CD4-positive, alpha-beta T cell (primary cell): ENCODE results near the gene ADAMTS17. TPM values are rescaled to one million over a fixed set of nuclear protein-coding genes. Genes with fewer than 3 reads are reported as not detected.

Experiments used
- ATAC-seq: fragments of 200-7000 bp; cut with Tn5 transposase; one replicate; pipeline ENCODE4 v1.10.0; 2022; ENCODE audit warnings: mild to moderate bottlenecking; ENCODE audit not compliant: poor library complexity
- CTCF ChIA-PET: fragments of 350-600 bp; sonication (Branson Sonifier 250); formaldehyde crosslinking; loops from one replicate; lab custom pipeline; 2021; ENCODE audit warnings: antibody characterized with exemption, inconsistent platforms; lab: Charles Lee
- POLR2A ChIA-PET: fragments of 350-600 bp; sonication (Branson Sonifier 250); formaldehyde crosslinking; loops from one replicate; lab custom pipeline; 2021; ENCODE audit warnings: antibody characterized with exemption, inconsistent platforms; lab: Charles Lee
- DNase-seq, 14 experiments: peaks; one replicate each; pipeline ENCODE4 v3.0.0-alpha.2; 2013 to 2020; ENCODE audit warnings: mixed read lengths in 2 of 14
- H3K27ac ChIP-seq, 2 donors: one replicate each; pipeline versions ENCODE4 v1.5.1 to v1.7.0; 2013; ENCODE audit warnings: low read length in 2 of 2, low read depth in 1 of 2, mild to moderate bottlenecking in 1 of 2
- H3K27me3 ChIP-seq, 2 experiments: 1 replicate in 1 of 2; 2 replicates in 1 of 2; pipeline versions ENCODE4 v1.6.1 to v1.7.0; 2013; ENCODE audit warnings: low read length in 2 of 2, control low read depth in 1 of 2, mild to moderate bottlenecking in 1 of 2, moderate library complexity in 1 of 2; ENCODE audit not compliant: insufficient read depth in 2 of 2, control insufficient read depth in 1 of 2
- H3K36me3 ChIP-seq: one replicate; pipeline ENCODE4 v1.6.1; 2013; ENCODE audit warnings: low read length, control low read depth; ENCODE audit not compliant: insufficient read depth
- H3K4me1 ChIP-seq: one replicate; pipeline ENCODE4 v1.6.1; 2013; ENCODE audit warnings: low read length, control low read depth; ENCODE audit not compliant: insufficient read depth
- H3K4me3 ChIP-seq: one replicate; pipeline ENCODE4 v1.5.1; 2013; ENCODE audit warnings: mild to moderate bottlenecking, low read length, moderate library complexity
- H3K9me3 ChIP-seq, 2 experiments: 1 replicate in 1 of 2; 2 replicates in 1 of 2; pipeline versions ENCODE4 v1.6.1 to v1.7.0; 2013; ENCODE audit warnings: low read length in 2 of 2, mild to moderate bottlenecking in 2 of 2, control low read depth in 1 of 2, moderate library complexity in 1 of 2; ENCODE audit not compliant: control insufficient read depth in 1 of 2, insufficient read depth in 1 of 2
- H3K27ac Mint-ChIP-seq: one replicate; pipeline ENCODE4 v1.8.0; 2020; ENCODE audit warnings: mixed read lengths
- H3K27me3 Mint-ChIP-seq: one replicate; pipeline ENCODE4 v1.8.0; 2021; ENCODE audit warnings: mixed read lengths
- H3K36me3 Mint-ChIP-seq: one replicate; pipeline ENCODE4 v1.8.0; 2021; ENCODE audit warnings: low read depth, mixed read lengths
- H3K4me1 Mint-ChIP-seq: one replicate; pipeline ENCODE4 v1.8.0; 2021; ENCODE audit warnings: low read depth, mixed read lengths
- H3K4me3 Mint-ChIP-seq: one replicate; pipeline ENCODE4 v1.8.0; 2020; ENCODE audit warnings: mild to moderate bottlenecking, mixed read lengths
- H3K9me3 Mint-ChIP-seq: one replicate; pipeline ENCODE4 v1.8.0; 2020; ENCODE audit warnings: mixed read lengths
- CTCF ChIP-seq: fragments of 200-600 bp; IDR thresholded peaks from one replicate; pipeline ENCODE4 v1.8.0; 2022; ENCODE audit warnings: antibody characterized with exemption, mild to moderate bottlenecking
- intact Hi-C, 2 experiments: fragments of 100-400 bp; cut with DNase I in 1 of 2; cut with micrococcal nuclease in 1 of 2; formaldehyde crosslinking; loops; one replicate each; pipeline versions ENCODE4 v1.15.1 to v1.9.0; 2023 to 2025; cut with DNase I, micrococcal nuclease
- total RNA-seq, 174 experiments: library from RNA in 2 of 174; stranded (reverse) in 2 of 174; gene quantifications; one replicate each; pipeline ENCODE4 v1.2.3 and lab custom pipeline; 2021 to 2026

ADAMTS17 gene
- total RNA-seq, 2 experiments from 2014 or later: 9.9 to 13.2 TPM

- Histone ChIP-seq H3K9me3 (no peaks in the 10 kb centered on the region), H3K36me3 (no peaks in the 10 kb centered on the region), H3K4me3 (no peak overlapping the region), H3K27ac (no peak overlapping the region), H3K4me1 (peaks cover 13% of the 10 kb centered on the region), H3K27me3 (no peaks in the 10 kb centered on the region)
- Mint-ChIP-seq H3K4me3 (no peak overlapping the region), H3K27ac (no peak overlapping the region), H3K27me3 (no peaks in the 10 kb centered on the region), H3K9me3 (no peaks in the 10 kb centered on the region), H3K4me1 (peaks cover 12% of the 10 kb centered on the region), H3K36me3 (peaks cover 5% of the 10 kb centered on the region)
- no peak for DNase-seq
- no peak for TF ChIP-seq CTCF
- intact Hi-C loops: no loop called here
- ChIA-PET CTCF (no interaction called here), POLR2A (interaction anchor here (0.6 to 1.0 kb wide), 2 partner anchors 10 to 398 kb away, joined by 3 read pairs; partner anchors contain the start of genes ASB7 and LINS1)
- ATAC-seq: no peak
These were observed 137.6 kb downstream of the ADAMTS17 start for GRCh38 chr15:100204211-100204610.

GRCh38 chr15:100202309-100202960 is 139.3 kb downstream of the ADAMTS17 start:
- TF ChIP-seq CTCF: no peak
- Histone ChIP-seq H3K36me3 (no peaks in the 10 kb centered on the region), H3K27ac (no peak overlapping the region), H3K4me3 (no peak overlapping the region), H3K27me3 (no peaks in the 10 kb centered on the region), H3K4me1 (peaks cover 13% of the 10 kb centered on the region), H3K9me3 (no peaks in the 10 kb centered on the region)
- ChIA-PET CTCF (no interaction called here), POLR2A (no interaction called here)
- DNase-seq (no peak), ATAC-seq (no peak)
- Mint-ChIP-seq H3K27me3 (no peaks in the 10 kb centered on the region), H3K27ac (no peak overlapping the region), H3K9me3 (no peaks in the 10 kb centered on the region), H3K4me3 (no peak overlapping the region), H3K4me1 (peaks cover 15% of the 10 kb centered on the region), H3K36me3 (peaks cover 5% of the 10 kb centered on the region)
- intact Hi-C loops: no loop called here

- ChIA-PET CTCF (no interaction called here), POLR2A (no interaction called here)
- Mint-ChIP-seq H3K27ac (no peak overlapping the region), H3K36me3 (peaks cover 5% of the 10 kb centered on the region), H3K9me3 (no peaks in the 10 kb centered on the region), H3K4me3 (no peak overlapping the region), H3K4me1 (peaks cover 15% of the 10 kb centered on the region), H3K27me3 (no peaks in the 10 kb centered on the region)
- TF ChIP-seq CTCF: no peak
- intact Hi-C loops: no loop called here
- Histone ChIP-seq H3K9me3 (no peaks in the 10 kb centered on the region), H3K36me3 (no peaks in the 10 kb centered on the region), H3K27me3 (no peaks in the 10 kb centered on the region), H3K4me1 (peaks cover 13% of the 10 kb centered on the region), H3K27ac (no peak overlapping the region), H3K4me3 (peak overlapping the region; percentile 8)
- DNase-seq (peak in 2 of 14 experiments; percentile 7 to 25), ATAC-seq (no peak)
These were observed 140.1 kb downstream of the ADAMTS17 start for GRCh38 chr15:100201376-100202280.
